T47D (cell line): ENCODE measurements around the gene TM4SF18.
"Not testable (repeated sequence)": the region's sequence is repeated elsewhere in the genome, so short reads cannot be mapped to it uniquely, and the experiment has no call there.

ENCODE experiments used
- DNase-seq, 2 experiments: peaks; one replicate each; pipeline versions ENCODE4 v3.0.0 to v3.0.0-alpha.2; 2011 to 2012; ENCODE audit warnings: low read depth in 1 of 2, low spot score in 1 of 2
- JUND ChIP-seq: IDR thresholded peaks from 2 replicates; pipeline ENCODE4 v1.6.1; 2012; ENCODE audit warnings: low read depth
- in situ Hi-C: cut with HindIII; loops from 2 replicates; pipeline ENCODE4 v1.10.0; 2016; ENCODE audit warnings: low sequenced_read_pairs, low pct_unique_long_range_greater_than_20kb

Gene TM4SF18

DNA sequence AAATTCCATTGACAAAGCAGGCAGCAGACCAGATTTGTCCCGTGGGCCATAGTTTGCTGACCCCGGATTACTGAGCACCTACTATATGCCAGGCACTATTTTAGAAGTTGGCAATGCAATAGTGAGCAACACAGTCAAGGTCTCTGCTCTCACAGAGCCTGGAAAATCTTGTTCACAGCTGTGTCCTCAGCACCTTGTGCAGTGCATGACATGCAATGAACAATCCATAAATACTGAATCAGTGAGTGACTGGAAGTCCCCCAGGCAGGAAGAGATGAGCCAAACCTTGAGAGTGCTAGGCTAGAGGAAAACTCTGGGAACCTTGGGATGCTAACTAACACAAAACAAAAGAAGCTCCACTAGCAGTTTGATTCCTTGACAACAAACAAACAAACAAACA, 29.6 kb upstream of the TM4SF18 start:
- no peak for DNase-seq
- TF ChIP-seq JUND = no peak
- in situ Hi-C loops = no loop called here

DNA sequence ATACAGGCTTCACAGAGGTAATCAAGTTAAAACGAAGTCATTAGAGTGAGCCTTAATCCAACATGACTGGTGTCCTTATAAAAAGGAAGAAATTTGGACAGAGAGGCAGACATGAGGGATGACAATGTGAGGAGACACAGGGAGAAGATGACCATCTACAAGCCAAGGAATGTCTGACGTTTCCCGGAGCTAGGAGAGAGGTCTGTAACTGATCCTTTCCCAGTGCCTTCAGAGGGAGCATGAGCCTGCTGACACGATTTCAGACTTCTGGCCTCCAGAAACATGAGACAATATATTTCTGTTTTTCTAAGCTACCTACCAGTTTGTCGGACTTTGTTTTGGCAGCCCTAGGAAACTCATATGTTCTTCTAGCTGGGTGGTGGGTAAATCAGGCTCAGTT, 28.9 kb upstream of the TM4SF18 start:
- TF ChIP-seq JUND = no peak
- DNase-seq = no peak
- in situ Hi-C loops = no loop called here

DNA sequence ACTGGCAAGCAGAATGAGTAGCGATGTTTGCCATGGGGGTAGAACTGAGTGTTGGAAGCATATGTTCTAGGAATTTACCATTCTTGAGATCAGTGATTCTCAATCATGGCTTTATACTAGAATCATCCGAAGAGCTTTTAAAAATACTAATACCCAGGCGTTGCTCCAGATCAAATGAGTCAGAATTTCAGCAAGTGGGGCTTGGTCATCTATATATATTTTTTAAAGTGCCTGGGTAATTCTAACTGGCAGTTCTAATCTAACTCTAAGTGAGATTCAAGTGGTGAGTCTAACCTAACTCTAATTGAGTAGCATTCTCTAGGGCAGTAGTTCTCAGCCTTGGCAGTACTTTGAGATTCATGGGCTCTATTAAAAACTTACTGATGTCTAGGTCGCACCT, 23.2 kb upstream of the TM4SF18 start:
- TF ChIP-seq JUND = no peak
- no peak for DNase-seq
- in situ Hi-C loops = no loop called here

DNA sequence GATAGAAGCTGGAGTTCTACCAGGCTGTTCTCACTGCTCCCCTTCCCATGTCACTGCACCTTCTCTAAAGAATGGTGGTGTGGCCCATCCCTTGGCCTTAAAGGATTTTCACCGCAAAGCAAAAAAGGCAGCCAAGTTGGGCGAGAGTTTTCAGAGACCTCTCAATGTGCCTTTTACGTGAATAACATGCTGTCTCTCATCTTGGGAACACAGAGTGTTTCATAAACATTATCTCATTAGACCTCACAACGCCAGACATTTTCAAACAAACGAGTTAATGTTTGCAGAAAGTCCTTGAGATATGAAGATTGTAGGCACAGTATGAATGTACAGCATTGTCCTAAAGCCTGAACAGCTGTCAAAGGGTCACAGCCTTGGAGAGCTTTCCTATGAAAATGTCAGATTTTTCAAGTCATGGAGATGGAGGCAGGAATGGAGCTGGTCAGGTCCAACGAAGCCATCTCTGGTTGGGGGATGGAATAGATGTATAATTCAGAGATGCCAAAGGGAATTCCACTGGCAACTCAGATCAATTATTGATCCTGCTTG, 22.7 kb upstream of the TM4SF18 start:
- no peak for DNase-seq

DNA sequence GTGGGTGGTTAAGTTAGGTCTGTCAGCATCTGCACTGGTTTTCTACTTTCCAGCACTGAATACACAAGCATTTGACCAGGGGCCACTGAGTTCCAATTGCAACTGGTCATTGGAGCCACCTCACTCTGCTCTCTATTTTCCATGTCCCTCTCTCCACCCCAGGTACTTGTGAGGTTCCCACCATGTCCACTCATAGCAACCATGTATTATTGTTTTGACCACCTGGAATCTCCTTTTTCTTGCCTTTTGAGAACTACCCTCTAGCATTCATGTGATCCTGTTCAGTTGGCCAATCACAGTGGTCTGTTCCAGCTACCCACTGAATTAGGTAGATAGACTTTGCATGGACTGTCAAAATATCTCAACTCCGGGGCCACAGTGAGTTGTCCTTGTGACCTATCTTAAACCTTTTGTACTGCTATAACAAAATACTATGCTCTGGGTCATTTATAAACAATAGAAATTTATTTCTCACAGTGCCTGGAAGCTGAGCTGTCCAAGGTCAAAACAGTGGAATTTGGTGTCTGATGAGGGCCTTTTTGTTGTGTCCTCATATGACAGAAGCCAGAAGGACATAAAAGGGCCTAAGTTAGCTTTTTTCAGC, 20.2 kb upstream of the TM4SF18 start:
- no peak for TF ChIP-seq JUND
- DNase-seq = no peak
- in situ Hi-C loops = no loop called here

More for the DNA sequence above, 22.7 kb upstream of the TM4SF18 start:
- in situ Hi-C loops = no loop called here
- no peak for TF ChIP-seq JUND

DNA sequence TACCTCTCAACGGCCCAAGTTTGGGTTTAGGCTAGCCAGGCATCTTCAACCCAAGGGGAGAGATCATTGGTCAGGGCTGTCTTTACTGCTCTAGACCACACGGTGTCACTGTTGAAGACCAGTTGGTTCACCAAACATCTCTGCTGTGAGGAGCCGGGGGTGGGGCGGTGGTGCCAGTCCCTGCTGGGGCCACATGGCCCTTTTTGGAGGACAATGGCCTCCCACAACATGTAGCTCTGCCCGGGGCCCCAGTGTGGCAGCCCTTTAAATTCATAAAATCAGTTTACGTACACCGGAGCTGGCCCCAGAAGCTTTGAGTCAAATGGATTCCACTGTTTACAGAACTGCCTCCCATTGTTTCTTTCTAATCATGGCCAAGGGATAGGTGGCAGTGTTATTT, 19.1 kb upstream of the TM4SF18 start:
- TF ChIP-seq JUND = no peak
- in situ Hi-C loops = no loop called here
- DNase-seq = peak; percentile 46 to 84

DNA sequence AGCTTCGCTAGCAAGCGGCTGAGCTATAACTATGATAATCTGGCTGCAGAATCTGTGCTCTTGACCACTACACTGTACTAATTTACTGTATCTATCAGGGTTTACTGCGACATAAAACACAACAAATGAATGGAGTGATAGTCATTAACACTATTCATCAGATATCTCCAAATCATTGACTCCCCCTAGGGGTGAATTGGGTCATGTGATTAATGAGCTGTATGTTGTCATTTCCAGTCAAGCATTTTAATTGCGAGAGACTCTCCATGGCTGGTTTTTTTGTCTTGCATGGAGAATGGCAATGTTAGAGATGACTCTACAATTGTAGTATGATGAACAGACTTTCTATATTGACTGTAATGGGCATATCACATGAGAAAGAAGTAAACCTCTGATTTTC, 10.5 kb upstream of the TM4SF18 start:
- no peak for DNase-seq
- in situ Hi-C loops = no loop called here
- no peak for TF ChIP-seq JUND

DNA sequence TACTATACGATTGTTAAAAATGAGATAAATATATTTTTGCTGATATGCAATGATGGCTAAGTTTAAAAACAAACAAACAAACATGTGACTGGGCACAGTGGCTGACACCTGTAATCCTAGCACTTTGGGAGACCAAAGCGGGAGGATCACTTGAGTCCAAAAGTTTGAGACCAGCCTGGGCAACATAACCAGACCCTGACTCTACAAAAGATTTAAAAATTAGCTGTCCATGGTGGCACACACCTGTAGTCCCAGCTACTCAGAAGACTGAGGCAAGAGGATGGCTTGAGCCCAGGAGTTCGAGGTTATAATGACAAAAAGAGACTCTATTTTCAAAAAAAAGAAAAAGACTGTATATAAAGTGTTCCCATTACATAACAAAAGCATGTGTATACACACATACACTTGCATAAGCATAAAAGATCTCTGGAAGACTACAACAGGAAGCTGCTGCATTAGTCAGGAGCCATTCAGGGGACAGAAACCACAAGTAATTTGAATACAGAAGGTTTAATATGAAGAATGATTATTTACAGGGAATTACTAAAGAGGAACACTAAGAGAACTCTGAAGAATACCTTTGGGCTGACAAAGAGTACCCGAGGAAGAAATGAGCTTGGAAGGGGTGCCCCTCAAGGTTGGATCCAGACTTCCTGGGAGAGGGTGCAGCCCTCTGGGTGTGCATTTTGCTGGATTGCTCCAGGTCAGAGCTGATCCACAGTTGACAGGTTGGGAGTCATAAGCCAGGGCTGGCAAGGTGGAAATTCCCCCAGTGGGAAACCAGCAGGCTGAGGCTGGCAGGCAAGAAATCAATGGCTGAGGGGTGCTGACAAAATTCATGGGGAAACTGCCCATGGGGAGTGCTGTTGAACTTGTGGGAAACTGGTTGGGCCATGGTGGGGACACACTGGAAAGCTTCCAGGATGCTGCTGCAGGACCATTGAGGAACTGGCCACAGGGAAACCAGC, 9.3 kb upstream of the TM4SF18 start:
- in situ Hi-C loops = no loop called here
- DNase-seq = no peak
- TF ChIP-seq JUND = no peak

DNA sequence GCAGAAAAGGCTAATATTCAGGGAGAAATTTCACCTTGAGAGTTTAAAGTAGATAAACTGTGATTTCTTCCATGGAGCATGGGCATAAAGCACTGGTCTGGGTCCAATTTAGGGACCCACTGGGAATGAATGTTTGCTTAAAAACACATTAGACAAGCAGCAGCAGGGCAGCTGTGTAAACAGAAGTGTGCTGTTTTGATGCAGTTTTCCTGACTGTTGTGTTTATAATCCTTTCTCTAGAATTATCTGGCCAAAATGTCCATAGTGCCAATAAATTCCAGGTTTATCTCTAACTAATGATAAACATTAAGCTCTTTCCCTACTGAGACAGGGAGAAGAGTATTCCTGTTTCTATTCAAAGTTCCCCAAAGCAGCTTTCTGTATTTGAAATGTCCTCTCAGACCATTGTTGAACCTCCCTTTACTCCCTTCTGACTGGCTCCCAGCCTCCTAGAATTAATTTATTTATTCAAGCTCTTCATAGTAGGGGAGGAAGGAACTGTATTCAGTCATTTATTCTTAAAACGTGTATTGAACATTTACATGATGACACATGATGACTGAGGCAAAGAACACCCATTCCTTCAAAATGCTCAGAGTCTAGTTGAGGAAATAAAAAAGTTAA, 7.0 kb upstream of the TM4SF18 start:
- in situ Hi-C loops = no loop called here
- TF ChIP-seq JUND = no peak
- peak in 1 of 2 experiments; percentile 31 for DNase-seq

DNA sequence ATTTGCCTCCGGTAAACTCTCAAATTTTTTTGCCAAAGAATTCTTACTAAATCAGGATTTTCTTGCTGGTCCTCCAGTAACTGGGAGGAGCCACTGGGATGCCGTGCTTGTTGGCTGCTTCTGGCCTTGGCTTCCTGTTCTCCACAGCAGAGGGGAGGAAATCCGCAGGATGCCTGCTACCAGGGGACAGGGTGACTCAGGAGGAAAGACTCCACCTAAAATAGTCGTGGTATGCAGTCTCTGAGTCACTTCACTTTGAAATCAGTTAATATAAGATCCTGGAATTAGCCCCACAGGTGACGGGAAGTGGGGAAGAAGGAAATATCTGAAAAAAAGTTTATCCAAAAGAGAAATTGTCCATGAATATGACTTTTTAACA, 6.5 kb upstream of the TM4SF18 start:
- in situ Hi-C loops = no loop called here
- DNase-seq = peak; percentile 17 to 78

DNA sequence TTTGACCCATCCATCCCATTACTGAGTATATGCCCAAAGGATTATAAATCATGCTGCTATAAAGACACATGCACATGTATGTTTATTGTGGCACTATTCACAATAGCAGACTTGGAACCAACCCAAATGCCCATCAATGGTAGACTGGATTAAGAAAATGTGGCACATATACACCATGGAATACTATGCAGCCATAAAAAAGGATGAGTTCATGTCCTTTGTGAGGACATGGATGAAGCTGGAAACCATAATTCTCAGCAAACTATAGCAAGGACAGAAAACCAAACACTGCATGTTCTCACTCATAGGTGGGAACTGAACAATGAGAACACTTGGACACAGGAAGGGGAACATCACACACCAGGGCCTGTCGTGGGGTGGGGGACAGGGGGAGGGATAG, 4.0 kb upstream of the TM4SF18 start:
- DNase-seq, in situ Hi-C loops: not testable (repeated sequence)

More for the DNA sequence above, 6.5 kb upstream of the TM4SF18 start:
- TF ChIP-seq JUND = peak; percentile 54

DNA sequence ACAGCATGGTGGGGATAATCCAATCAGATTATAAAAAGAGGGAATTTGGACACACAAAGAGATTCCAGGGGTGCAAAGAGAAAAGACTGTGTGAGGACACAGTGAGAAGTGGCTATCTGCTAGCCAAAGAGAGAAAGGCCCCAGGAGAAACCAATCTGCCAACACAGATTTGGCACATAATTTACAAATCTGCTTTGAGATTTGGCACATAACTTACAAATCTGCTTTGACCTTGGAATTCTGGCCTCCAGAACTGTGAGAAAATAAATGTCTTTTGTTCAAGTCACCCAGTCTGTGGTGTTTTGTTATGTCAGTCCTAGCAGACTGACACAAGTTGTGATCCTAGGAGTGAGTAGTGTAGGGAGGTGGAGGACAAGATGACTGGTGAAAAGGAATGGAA, 3.5 kb upstream of the TM4SF18 start:
- DNase-seq = no peak
- in situ Hi-C loops = no loop called here
- TF ChIP-seq JUND = no peak

DNA sequence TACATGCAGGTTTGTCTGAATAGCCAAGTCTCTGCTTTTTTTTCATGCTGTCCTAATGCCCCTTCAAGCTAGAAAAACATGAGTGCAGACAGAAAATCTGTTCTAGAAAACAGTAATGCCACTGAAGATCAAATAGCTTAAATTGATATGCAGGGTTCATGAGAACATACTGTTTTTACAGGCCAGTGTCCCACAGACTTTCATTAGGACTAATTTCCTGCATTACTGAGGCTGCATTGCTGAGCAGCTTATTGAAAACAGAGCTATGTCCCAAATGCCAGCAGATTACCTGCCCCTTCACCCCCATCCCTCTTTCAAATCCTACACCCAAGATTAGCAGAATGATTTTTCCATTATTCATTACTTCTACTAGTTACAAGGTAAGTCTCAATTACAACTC, 665 bp downstream of the TM4SF18 start:
- in situ Hi-C loops = no loop called here
- DNase-seq = no peak
- no peak for TF ChIP-seq JUND
